Astrocyte of the cerebellum (primary cell): ENCODE data around the gene TRPV2.

Experiments used
- DNase-seq: peaks from one replicate; pipeline ENCODE4 v3.0.0-alpha.2; 2011; ENCODE audit warnings: low read depth
- H3K4me3 ChIP-seq: 2 replicates; pipeline ENCODE4 v1.5.1; 2011; ENCODE audit warnings: mild to moderate bottlenecking, low read depth, low read length, moderate library complexity
- in situ Hi-C: cut with HindIII; loops from 2 replicates; pipeline ENCODE4 v1.10.0; 2017; ENCODE audit warnings: low sequenced_read_pairs
- TF ChIP-seq, protein P1 (sequence below): IDR thresholded peaks from 2 replicates; pipeline ENCODE4 v1.5.1; 2012; ENCODE audit warnings: low read length, low read depth, moderate library complexity, mild to moderate bottlenecking; ENCODE audit errors: missing control alignments

The TRPV2 gene

DNA sequence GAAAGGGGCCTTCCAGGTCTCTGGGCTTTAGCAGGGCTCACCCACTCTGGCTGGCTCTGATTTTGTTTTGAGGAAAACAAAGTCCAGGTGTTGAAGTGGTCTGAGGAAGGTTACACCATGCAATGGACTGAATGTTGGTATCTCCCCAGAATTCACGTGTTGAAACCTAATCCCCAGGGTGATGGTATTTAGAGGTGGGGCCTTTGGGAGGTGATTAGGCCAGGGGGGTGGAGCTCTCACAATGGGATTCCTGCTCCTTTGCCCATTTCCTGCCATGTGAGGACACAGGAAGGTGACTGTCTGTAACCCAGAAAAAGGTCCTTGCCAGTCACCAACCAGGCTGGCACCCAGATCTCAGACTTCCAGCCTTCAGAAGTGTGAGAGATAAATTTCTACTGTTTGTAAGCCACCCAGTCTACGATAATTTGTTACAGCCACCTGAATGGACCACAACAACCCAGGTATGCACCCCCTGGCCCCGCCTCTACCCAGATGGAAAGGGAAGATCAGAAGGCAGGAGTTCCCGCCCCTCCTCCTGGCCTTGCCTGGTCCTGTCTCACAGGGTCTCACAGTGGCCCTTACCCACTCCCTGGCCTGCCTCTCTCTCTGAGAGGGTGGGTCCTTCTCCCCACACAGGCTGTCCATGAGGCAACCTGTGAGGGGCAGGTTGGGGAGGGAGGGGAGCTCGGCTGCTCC, 44.6 kb downstream of the TRPV2 start:
- no peak for DNase-seq
- in situ Hi-C loops = no loop called here
- H3K4me3 ChIP-seq = no peak overlapping the region
- TF ChIP-seq, protein P1, sequence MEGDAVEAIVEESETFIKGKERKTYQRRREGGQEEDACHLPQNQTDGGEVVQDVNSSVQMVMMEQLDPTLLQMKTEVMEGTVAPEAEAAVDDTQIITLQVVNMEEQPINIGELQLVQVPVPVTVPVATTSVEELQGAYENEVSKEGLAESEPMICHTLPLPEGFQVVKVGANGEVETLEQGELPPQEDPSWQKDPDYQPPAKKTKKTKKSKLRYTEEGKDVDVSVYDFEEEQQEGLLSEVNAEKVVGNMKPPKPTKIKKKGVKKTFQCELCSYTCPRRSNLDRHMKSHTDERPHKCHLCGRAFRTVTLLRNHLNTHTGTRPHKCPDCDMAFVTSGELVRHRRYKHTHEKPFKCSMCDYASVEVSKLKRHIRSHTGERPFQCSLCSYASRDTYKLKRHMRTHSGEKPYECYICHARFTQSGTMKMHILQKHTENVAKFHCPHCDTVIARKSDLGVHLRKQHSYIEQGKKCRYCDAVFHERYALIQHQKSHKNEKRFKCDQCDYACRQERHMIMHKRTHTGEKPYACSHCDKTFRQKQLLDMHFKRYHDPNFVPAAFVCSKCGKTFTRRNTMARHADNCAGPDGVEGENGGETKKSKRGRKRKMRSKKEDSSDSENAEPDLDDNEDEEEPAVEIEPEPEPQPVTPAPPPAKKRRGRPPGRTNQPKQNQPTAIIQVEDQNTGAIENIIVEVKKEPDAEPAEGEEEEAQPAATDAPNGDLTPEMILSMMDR = no peak

DNA sequence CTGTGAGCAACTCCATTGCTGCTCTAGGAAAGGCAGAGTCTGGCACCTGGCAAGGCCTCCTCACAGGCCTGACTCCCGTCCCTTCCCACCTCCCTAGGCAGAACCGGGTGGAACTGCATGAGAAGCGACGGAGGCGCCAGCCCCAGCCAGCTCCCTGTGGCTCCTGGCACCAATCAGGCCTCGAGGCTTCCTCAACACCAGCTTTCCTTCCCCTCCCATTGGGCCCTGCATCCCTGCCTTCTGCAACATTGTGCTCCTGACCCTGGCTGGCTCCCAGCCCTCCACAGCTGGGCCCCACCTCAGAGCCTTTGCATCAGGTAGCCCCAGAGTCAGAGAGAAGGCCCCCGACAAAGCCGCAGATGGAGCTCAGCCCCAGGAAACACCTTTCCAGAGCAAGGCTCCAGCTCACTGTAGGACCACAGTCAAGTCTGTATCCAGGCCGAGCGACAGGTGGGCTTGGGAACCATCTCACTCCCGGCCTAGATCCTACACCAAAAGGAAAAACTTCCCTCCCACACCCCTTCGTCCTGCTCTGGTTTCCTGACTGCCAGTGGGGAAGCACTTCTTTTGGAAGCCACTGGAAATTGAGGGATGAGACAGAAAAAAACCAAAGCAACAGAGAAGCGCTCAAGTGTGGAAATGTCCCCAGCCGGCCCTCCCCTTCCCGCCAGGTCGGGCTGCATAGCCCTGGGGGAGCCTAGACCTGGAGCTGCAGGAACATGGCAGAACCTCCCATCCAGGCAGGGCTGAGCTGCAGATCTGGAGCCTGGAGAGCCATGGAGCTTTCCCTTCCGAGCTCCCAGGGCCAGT, 45.6 kb downstream of the TRPV2 start:
- no peak for DNase-seq
- no peak overlapping the region for H3K4me3 ChIP-seq
- in situ Hi-C loops = no loop called here
- TF ChIP-seq, protein P1 = no peak

DNA sequence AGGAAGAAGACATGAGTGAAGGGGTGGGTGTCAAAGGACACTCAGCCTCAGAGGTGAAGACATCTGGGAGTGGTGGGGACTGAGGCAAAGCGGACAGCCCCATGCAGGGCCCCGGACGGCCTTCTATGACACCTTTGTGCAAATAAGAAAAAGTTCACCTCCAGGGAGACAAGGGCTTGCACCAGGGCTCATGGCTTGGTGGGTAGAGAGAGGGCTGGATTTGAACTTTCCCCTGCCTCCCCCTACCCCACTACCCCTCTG, 46.2 kb downstream of the TRPV2 start:
- DNase-seq = no peak
- H3K4me3 ChIP-seq = no peak overlapping the region
- in situ Hi-C loops = no loop called here
- TF ChIP-seq, protein P1 = no peak

DNA sequence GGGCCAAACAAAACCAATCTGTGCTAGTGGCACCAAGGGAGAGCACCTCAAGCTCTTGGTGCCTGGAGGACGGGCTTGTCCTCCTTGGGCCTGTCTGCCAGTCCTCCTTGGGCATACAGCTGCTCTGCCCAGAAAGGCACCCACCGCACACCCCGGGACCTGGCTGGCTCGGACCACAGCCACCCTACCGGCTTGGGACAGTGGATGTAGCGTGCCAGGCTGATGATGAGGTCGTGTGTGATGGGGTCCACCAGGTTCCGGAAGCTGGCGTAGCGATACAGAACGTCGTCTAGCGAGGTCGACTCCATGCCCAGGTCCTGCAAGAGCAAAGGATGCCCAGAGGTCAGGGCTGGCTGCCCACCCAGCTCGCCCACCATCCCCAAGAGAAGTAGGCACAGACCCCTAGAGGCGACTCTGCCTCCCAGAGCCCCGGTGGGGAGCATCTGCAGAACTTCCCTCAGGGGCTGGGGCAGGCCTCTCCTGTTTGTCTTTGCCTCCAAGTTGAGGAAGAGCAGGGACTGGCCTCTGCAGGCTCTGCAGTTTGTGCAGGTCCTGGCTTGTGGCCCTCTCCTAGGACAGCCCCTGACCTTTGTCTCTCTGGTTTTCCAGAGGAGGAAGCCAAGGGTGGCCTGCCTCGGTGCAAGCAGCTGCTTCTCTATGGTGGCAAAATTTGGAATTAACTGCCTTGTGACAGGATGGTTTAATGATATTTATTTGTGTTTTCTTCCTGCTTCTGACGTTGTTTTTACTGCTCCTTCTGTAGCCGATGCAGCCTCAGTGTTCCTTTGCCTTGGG, 46.9 kb downstream of the TRPV2 start:
- no peak overlapping the region for H3K4me3 ChIP-seq
- no peak for DNase-seq
- in situ Hi-C loops = no loop called here
- TF ChIP-seq, protein P1 = no peak

DNA sequence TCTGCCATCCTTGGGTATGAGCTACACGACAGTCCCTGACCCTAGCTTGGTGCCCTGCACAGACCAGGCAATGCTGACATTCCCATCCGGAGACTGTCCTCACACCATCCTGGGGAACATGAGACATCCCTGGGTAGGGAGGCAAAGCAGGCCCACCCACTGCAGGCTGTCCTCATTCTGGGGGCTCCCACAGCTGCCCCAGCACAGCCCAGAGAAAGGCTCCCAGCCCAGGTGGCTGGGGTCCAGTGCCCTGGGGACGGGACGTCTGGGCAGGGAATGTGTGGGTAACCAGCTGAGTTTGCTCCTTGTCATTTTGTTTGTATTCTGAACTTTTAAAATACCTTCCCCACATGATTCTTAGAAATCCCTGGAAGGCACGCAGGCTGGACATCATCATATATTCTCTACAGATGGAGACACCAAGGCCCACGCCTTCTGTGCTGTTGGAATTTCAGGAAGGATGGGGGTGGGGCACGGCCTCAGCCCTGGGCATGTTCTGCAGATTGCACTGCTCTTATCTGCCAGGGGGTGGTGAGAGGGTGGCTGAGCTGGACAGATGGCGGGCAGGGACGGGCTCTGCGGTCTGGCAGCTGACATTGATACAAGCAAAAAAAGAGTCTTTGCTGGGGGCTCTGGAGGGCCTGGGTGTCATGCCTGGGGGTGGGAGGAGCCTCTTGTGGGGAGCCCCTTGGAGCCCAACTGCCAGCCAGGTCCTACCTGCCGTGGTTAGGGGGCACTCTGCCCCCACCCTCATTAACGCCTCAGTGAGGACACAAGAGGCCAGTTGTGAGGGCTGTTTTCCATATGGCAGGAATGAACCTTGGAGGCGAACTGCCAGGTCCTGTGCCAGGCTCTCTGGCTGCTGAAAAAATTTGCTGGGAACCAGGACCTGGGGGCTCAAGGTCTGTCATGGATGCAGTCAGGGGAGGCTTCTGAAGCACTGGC, 48.3 kb downstream of the TRPV2 start:
- in situ Hi-C loops = no loop called here
- TF ChIP-seq, protein P1 = peak; percentile 25
- H3K4me3 ChIP-seq = no peak overlapping the region
- no peak for DNase-seq
